NCI-H2227 treated with DMSO at 0.1 percent for 48 hours (cell line): Measurements from ENCODE around the gene EBNA1BP2.
"Not testable (repeated sequence)": the region's sequence is repeated elsewhere in the genome, so short reads cannot be mapped to it uniquely, and the experiment has no call there.

Experiments used
- DNase-seq: peaks from one replicate; lab custom pipeline; 2025; lab: John Stamatoyannopoulos, UW

EBNA1BP2 gene

GRCh38 chr1:43172527-43172972, 460 bp upstream of the EBNA1BP2 start:
- peak; percentile 95 for DNase-seq

DNA sequence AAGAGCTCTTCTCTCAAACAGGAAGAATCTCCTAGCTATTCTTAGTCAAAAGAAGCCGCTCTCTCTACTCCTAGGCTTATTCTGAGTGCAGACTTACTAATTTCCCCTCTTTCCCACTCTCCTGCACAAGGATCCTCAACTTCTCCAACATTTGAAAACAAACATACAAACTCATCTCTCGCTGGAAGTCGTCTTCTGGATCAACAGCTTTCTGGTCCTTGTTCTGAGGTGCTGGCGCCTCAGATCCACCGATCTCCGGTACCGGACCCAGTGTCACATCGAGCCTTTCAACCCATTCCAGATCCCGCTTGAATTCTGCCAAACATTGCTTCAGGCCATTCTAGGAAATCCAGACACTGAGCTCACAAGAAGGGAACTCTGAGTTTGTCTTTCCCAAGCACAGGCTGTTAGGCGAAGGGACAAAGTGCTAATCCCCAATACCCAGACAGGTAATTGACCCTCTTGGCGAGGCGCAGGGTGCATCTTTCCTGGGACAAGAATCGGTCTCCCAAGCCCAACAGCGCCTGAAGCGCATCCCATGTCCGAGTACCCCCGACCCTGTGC, 696 bp downstream of the EBNA1BP2 start:
- no peak for DNase-seq

DNA sequence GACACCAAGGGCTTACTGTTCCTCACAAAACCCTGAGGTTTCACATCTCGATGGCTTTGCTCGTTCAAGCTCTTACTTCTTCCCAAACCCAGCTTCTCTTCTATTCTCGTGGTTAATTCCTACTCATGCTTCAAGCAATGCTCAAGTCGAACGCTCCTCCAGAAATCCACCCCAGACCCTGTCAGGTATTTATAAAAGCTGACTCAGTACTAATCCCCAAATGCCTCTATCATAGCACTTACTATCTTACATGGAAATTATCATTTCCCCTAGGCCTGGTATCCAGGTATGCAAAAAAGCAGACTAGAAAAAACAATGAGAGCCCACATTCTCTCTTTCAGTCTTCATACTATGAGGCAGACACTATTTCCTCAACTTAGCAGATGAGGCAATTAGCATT, 6.3 kb downstream of the EBNA1BP2 start:
- no peak for DNase-seq

GRCh38 chr1:43165162-43165561, 6.9 kb downstream of the EBNA1BP2 start:
- no peak for DNase-seq

- no peak for DNase-seq
These were observed 16.1 kb downstream of the EBNA1BP2 start for GRCh38 chr1:43156026-43156425.

- no peak for DNase-seq
These were observed 18.6 kb downstream of the EBNA1BP2 start for GRCh38 chr1:43153443-43153842.

DNA sequence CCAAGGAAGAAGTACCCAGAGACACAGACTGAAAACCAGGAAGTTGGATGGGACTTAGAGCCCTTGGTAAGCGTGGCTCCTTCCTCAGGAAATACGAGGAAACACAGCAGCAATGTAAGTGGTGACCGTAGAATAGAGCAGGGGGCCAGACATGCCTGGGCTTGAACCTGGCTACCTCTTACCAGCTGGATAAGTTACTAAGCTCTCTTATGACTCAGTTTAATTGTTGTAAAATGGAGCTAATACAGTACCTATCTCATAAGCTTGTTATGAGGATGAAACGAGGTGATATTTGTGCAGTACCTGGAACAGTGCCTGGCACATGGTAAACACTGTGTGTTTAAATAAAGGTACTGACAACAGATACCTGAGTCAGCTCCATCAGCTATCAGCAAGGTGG, 19.2 kb downstream of the EBNA1BP2 start:
- no peak for DNase-seq

- no peak for DNase-seq
These were observed 22.2 kb downstream of the EBNA1BP2 start for GRCh38 chr1:43149889-43150288.

DNA sequence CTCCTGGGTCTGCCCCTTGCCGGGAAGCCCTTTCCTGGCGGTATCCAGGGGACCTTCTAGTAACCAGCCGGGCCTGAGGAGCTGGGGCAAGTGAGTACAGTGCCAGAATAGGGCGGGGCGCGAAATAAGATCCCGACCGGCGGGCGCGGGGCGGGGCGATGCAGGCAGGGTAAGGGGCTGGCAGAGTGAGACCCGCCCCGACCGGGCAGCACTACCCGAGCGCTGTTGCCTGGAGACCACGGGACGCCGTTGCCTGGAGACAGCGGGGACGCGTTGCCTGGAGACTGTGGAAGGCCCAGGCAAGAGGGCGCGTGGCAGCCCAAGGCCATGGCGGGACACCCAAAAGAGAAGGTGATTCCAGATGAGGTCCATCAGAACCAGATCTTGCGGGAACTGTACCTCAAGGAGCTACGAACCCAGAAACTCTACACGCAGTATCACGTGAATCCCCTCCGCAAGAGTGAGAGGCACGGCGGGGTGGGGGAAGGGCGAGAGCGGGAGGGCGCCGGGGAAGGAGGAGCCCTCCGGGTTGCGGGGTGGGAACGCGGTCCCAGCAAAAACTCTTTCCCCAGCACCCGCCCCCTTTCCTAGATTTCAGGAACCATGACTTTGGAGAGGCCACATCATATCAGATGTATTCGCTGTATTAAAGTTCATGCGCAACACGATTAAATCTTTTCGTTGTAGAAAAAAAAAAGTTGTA, 24.3 kb downstream of the EBNA1BP2 start:
- DNase-seq: peak; percentile 97

- no peak for DNase-seq
These were observed 27.9 kb downstream of the EBNA1BP2 start for GRCh38 chr1:43144237-43144636.

DNA sequence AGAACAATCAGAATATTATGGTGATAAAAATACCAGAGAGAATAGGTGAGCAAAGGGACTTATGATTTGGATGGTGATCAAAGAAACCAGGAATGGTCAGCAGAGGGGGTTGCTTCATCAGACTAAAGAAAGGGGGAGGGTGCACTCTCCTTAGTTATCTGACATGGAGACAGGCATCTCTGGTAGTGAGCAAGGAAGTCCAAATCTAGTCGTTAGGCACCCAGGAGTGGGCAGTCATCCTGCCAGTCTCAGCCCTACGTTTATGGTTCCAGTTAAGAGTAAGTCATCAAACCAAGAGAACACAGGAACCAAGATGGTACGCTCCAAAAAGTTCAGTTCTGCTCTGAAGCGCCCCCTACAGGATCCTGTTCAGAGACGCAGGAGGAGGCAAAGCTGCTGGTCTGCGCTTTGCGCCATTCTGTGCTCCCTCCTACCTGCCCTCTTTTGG, 28.6 kb downstream of the EBNA1BP2 start:
- DNase-seq: no peak

DNA sequence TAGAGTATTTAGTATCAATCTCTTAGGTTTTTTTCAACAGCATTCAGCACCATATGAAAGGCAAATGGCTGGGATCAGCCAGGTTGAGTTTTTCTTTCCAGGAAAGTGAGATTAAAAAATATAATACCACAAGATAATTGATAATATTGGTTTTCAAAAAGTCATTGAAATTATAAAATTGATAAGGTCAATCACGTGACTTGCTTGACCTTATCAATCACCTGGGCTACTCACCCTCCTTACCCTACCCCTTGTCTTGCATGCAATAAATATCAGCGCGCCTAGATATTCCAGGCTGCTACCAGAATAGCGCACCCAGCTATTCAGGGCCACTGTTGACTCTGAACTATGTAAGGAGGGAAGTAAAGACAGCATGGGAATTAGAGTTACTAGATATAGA, 31.5 kb downstream of the EBNA1BP2 start:
- no peak for DNase-seq

DNA sequence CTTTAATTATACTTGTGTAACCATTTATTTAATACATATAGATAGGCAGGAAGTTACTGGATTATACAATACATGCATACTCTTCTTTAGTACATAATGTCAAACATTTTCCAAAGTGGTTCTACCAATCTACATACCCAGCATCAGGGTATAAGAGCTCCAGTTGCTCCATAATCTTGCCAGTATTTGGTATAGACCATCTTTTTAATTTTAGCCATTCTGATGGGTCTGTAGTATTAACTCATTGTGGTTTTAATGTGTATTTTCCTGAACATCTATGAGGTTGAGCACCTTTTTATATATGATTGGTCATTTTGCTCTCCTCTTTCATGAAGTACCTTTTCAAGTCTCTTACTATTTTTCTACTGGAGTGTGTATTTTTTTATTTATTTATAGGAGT, 32.1 kb downstream of the EBNA1BP2 start:
- no peak for DNase-seq

- DNase-seq: not testable (repeated sequence)
These were observed 32.8 kb downstream of the EBNA1BP2 start for GRCh38 chr1:43139295-43139694.

DNA sequence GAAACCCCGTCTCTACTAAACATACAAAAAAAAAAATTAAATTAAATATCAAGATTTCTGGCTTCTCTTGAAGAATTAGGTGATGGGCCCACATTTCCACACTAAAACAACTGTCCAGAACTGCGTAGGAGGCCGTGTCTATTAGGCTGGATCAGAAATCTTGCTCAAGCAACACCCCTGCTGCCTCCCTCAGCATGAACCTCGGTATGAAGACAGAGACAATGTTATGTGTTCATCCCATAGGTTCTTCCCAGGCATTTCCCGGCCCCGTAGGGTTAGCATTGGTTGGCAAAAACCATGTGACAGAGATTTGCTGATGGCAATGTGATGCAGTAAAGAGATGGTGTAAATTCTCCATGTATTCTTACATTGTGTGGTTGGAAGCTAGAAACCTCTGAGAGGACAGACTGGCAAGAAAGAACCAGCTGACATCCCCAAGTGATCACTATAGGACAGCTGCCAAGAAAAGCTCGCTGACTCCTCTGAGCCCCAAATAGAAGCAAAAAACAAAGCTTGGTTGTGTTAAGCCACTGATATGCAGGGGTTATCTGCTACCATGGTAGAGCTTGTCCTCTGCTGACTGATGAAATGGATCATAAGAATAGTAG, 34.5 kb downstream of the EBNA1BP2 start:
- DNase-seq: no peak

DNA sequence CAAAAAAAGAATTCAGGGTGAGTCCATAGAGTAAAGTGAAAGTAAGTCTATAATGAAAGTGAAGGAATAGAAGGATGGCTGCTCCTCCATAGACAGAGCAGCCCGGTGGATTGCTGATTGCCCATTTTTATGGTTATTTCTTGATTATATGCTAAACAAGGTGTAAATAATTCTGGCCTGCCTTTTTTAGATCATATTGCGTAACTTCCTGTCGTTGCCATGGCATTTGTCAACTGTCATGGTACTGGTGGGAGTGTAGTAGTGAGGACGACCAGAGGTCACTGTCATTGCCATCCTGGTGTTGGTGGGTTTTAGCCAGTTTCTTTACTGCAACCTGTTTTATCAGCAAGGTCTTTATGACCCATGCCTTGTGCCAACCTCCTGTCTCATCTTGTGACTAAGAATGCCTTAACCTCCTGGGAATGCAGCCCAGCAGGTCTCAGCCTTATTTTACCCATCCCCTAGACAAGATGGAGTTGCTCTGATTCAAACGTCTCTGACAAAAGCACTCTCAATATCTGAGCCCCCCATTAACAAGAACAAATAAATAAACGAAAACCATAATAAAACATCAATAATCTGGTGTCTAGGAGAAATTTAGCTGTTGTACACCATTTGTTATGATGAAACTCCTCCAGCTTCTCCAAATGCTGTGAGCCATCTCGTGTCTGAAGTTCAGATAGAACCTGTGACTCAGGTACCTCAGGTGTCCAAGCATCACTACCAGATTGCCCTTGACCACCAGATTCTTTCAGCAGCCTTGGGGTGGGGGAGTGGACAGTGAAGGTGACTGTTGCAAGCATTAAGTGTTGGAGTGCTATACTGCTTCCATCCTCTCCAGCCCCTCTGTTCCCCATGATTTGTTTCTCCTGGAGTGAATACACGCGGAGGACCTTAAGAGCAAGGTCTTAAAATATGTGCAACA, 36.0 kb downstream of the EBNA1BP2 start:
- no peak for DNase-seq

DNA sequence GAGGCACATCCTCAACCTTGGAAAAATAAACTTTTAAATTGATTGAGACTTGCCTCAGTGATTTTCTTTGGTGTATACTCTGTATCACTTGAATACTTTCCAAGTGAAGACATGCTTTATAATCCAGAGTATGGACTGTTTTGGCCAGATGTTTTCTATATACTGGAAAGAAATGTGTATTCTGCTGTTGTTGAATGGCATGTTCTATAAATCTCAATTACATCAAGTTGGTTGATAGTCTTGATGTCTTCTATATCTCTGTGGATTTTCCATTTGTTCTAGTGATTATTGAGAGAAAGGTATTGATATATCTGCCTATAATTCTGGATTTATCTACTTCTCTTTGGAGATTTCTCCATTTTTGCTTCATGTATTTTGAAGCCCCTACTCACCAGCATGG, 37.5 kb downstream of the EBNA1BP2 start:
- no peak for DNase-seq

GRCh38 chr1:43134068-43134467, 38.0 kb downstream of the EBNA1BP2 start:
- no peak for DNase-seq

DNA sequence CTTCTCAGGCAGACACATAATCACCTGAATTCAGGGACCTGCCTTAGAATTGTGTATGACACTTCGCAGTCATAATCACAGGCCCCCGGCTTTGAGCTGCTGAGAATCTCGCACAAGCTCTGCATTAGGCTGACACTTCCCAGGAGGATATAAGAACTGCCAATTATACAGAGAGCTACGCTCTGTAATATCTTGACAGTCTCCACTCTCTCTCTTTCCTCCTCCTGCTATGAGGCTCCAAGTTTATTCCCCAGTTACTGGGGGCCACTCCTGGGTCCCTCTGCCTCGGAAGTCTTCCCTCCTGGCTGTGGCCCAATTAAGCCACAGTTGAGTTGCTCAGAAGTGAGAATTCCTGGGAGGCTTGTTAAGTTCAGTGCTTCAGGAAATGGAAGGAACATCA, 42.7 kb downstream of the EBNA1BP2 start:
- DNase-seq: peak; percentile 46

DNA sequence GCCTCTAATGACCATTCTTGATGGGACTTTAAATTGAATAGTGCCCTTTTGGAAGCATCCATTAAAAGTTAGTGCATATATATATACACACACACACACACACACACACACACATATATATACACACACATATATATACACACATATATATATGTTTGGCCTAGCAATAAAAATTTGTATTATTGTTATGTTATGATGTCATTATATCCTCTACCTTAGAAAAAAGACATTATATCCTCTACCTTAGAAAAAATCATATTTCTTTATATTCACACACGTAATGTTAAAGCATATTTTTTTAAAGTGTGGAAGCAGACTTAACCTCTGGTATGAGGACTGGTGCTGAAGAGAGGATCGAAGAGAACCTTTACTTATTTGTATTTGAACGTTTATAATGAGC, 43.3 kb downstream of the EBNA1BP2 start:
- DNase-seq: no peak

GRCh38 chr1:43123031-43123430, 49.1 kb downstream of the EBNA1BP2 start:
- DNase-seq: no peak

GRCh38 chr1:43121256-43121900, 50.7 kb downstream of the EBNA1BP2 start:
- peak; percentile 36 for DNase-seq
